Hematopoietic multipotent progenitor cell treated with erythropoietin and hydrocortisone succinate and interleukin-3 and kit ligand, for 17 days (in vitro differentiated cells): ENCODE measurements around the gene MAP3K5.
A peak's percentile ranks its signal among the peaks of the same experiment; 100 is the strongest.

Source experiments
- DNase-seq: peaks from one replicate; pipeline ENCODE4 v3.0.0-alpha.2; 2015; ENCODE audit warnings: low spot score

The MAP3K5 gene

GRCh38 chr6:136749359-136749997, 42.8 kb downstream of the MAP3K5 start:
- DNase-seq, result no peak

GRCh38 chr6:136747507-136747906, 44.8 kb downstream of the MAP3K5 start:
- DNase-seq, result no peak

- DNase-seq, result no peak
Observed at GRCh38 chr6:136745300-136745699, 47.0 kb downstream of the MAP3K5 start.

- DNase-seq, result no peak
Observed at GRCh38 chr6:136744889-136745288, 47.4 kb downstream of the MAP3K5 start.

GRCh38 chr6:136742125-136742524, 50.2 kb downstream of the MAP3K5 start:
- DNase-seq, result no peak

GRCh38 chr6:136740050-136740974, 52.0 kb downstream of the MAP3K5 start:
- no peak for DNase-seq

- no peak for DNase-seq
Observed at GRCh38 chr6:136739501-136739900, 52.8 kb downstream of the MAP3K5 start.

GRCh38 chr6:136739071-136739470, 53.2 kb downstream of the MAP3K5 start:
- no peak for DNase-seq

GRCh38 chr6:136738692-136739057, 53.6 kb downstream of the MAP3K5 start:
- no peak for DNase-seq

- DNase-seq, result peak; percentile 36
Observed at GRCh38 chr6:136737871-136738691, 54.2 kb downstream of the MAP3K5 start.

- DNase-seq, result no peak
Observed at GRCh38 chr6:136737374-136737844, 54.9 kb downstream of the MAP3K5 start.

GRCh38 chr6:136736281-136736960, 55.9 kb downstream of the MAP3K5 start:
- no peak for DNase-seq

- DNase-seq, result no peak
Observed at GRCh38 chr6:136734977-136735376, 57.3 kb downstream of the MAP3K5 start.

GRCh38 chr6:136732889-136733288, 59.4 kb downstream of the MAP3K5 start:
- no peak for DNase-seq

GRCh38 chr6:136729832-136730231, 62.4 kb downstream of the MAP3K5 start:
- no peak for DNase-seq

- DNase-seq, result no peak
Observed at GRCh38 chr6:136728976-136729515, 63.2 kb downstream of the MAP3K5 start.

GRCh38 chr6:136728033-136728939, 64.0 kb downstream of the MAP3K5 start:
- no peak for DNase-seq

GRCh38 chr6:136726837-136727557, 65.3 kb downstream of the MAP3K5 start:
- DNase-seq, result no peak

GRCh38 chr6:136725124-136725523, 67.2 kb downstream of the MAP3K5 start:
- DNase-seq, result no peak

GRCh38 chr6:136723780-136724179, 68.5 kb downstream of the MAP3K5 start:
- DNase-seq, result no peak
